ENCODE results near the gene PTER.

PTER gene

DNA sequence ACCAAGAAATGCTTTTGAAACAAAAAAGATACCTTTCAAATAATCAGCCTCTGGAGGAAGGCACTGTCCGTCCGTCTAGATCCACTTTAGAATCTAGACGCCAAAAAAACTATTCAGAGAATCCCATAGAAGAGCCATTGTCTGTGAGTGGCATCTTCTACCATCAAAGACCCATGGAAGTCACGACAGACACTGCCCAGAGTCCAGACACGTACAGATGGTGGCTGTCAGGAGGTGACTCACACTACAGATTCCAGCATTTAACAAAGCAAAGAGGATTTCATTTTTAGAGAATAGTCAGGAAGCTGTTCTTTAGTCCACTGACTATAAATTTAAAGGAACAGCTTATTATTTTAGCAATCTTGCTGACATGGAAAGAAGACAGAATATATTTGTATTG lies 73.2 kb downstream of the PTER start:
- H3K4me1 ChIP-seq = no peaks in the 10 kb centered on the region
- no peak overlapping the region for H2AFZ ChIP-seq
- H3K4me2 ChIP-seq (ENCODE audit: low read length) = no peak overlapping the region
- TF ChIP-seq, protein P1, sequence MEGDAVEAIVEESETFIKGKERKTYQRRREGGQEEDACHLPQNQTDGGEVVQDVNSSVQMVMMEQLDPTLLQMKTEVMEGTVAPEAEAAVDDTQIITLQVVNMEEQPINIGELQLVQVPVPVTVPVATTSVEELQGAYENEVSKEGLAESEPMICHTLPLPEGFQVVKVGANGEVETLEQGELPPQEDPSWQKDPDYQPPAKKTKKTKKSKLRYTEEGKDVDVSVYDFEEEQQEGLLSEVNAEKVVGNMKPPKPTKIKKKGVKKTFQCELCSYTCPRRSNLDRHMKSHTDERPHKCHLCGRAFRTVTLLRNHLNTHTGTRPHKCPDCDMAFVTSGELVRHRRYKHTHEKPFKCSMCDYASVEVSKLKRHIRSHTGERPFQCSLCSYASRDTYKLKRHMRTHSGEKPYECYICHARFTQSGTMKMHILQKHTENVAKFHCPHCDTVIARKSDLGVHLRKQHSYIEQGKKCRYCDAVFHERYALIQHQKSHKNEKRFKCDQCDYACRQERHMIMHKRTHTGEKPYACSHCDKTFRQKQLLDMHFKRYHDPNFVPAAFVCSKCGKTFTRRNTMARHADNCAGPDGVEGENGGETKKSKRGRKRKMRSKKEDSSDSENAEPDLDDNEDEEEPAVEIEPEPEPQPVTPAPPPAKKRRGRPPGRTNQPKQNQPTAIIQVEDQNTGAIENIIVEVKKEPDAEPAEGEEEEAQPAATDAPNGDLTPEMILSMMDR (IDR thresholded peaks at IDR 0.05) = no peak
- H3K36me3 ChIP-seq (ENCODE audit: control insufficient read depth, insufficient read depth, low read length) = no peaks in the 10 kb centered on the region
- no peak overlapping the region for H3K4me3 ChIP-seq (ENCODE audit: low read depth, low read length)
- H3K9me3 ChIP-seq (ENCODE audit: control insufficient read depth, low read length) = no peaks in the 10 kb centered on the region
- no peaks in the 10 kb centered on the region for H3K27me3 ChIP-seq (ENCODE audit: control insufficient read depth, insufficient read depth, low read length)
- no peak overlapping the region for H3K9ac ChIP-seq
- H3K79me2 ChIP-seq = no peaks in the 10 kb centered on the region
- H3K27ac ChIP-seq = no peak overlapping the region

DNA sequence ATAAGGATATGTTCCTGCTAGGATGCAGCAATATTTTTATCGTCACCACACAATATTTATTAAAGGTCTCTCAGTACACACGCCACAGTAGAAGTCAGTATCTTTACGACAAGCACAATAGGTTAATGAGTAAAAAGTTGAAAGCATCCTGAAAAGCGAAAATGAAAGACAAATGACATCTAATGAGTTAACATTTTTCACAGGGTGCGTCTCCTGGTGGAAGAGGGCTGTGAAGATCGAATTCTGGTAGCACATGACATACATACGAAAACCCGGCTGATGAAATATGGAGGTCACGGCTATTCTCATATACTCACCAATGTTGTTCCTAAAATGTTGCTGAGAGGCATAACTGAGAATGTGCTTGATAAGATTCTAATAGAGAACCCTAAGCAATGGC lies 74.0 kb downstream of the PTER start:
- Histone ChIP-seq H3K9ac (no peak overlapping the region), H3K79me2 (no peaks in the 10 kb centered on the region), H2AFZ (no peak overlapping the region), H3K27me3 (ENCODE audit: control insufficient read depth, insufficient read depth, low read length) (no peaks in the 10 kb centered on the region), H3K4me3 (ENCODE audit: low read depth, low read length) (no peak overlapping the region), H3K36me3 (ENCODE audit: control insufficient read depth, insufficient read depth, low read length) (no peaks in the 10 kb centered on the region), H3K27ac (no peak overlapping the region), H3K9me3 (ENCODE audit: control insufficient read depth, low read length) (no peaks in the 10 kb centered on the region), H3K4me2 (ENCODE audit: low read length) (no peak overlapping the region), H3K4me1 (no peaks in the 10 kb centered on the region)
- TF ChIP-seq, protein P1 (IDR thresholded peaks at IDR 0.05) = no peak

DNA sequence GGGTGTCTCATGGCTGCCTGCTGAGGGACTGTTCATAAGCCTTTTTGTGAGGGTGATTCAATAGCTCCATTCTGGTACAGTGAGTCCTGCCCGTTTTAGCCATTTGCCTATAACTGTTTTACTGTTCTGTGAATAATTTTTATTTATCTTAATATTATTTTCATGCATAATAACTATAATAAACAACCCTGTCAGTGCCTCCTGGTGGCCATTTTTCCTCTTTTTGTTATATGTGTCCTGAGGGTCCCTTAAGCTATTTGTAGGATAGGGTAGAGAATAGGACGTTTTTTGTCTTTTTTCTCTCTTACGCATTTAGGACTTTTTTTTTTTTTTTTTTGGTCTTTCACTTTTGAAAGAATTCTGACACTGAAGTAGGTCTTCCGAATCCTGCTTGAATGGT lies 82.0 kb downstream of the PTER start:
- Histone ChIP-seq H3K4me3 (ENCODE audit: low read depth, low read length) (no peak overlapping the region), H3K36me3 (ENCODE audit: control insufficient read depth, insufficient read depth, low read length) (no peaks in the 10 kb centered on the region), H3K9me3 (ENCODE audit: control insufficient read depth, low read length) (no peaks in the 10 kb centered on the region), H3K4me1 (no peaks in the 10 kb centered on the region), H2AFZ (no peak overlapping the region), H3K79me2 (no peaks in the 10 kb centered on the region), H3K27me3 (ENCODE audit: control insufficient read depth, insufficient read depth, low read length) (no peaks in the 10 kb centered on the region), H3K27ac (no peak overlapping the region), H3K4me2 (ENCODE audit: low read length) (no peak overlapping the region), H3K9ac (no peak overlapping the region)
- TF ChIP-seq, protein P1 (IDR thresholded peaks at IDR 0.05) = no peak

DNA sequence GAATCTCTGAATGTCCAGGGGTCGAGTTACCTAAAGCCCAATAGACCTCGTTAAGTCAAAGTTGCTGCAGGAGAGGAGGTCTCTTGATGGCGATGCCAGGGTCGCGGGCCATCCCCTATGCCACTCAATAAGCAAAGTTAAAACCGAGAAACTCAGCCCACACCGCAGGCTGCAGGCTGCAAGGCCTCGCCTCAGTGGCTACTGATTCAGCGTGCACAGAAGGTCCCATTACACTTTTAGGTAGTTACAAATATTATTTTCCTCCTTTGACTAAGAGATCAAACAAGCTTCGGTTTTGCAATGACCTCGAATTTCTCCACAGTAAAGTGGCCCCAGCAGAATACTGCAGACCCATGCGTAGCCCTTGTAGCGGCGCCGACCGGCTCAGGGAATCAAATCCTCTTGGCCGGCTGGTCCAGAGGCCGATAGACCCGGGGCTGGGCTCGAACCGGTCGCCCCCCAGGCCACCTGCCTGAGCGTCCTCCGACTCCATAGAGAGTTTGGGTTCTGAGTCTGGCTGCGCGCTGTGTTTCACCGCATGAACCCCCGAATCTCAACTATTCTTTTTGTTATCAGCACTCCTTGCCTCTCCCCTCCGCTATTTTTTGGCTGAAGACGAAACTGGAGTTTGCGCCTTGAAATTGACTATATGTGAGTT lies 82.6 kb downstream of the PTER start:
- H3K79me2 ChIP-seq = no peaks in the 10 kb centered on the region
- TF ChIP-seq, protein P1 (IDR thresholded peaks at IDR 0.05) = no peak
- no peaks in the 10 kb centered on the region for H3K4me1 ChIP-seq
- no peak overlapping the region for H3K4me3 ChIP-seq (ENCODE audit: low read depth, low read length)
- H3K36me3 ChIP-seq (ENCODE audit: control insufficient read depth, insufficient read depth, low read length) = no peaks in the 10 kb centered on the region
- no peak overlapping the region for H2AFZ ChIP-seq
- H3K9ac ChIP-seq = no peak overlapping the region
- H3K4me2 ChIP-seq (ENCODE audit: low read length) = no peak overlapping the region
- no peak overlapping the region for H3K27ac ChIP-seq
- H3K27me3 ChIP-seq (ENCODE audit: control insufficient read depth, insufficient read depth, low read length) = no peaks in the 10 kb centered on the region
- no peaks in the 10 kb centered on the region for H3K9me3 ChIP-seq (ENCODE audit: control insufficient read depth, low read length)
